GM19438 (cell line): ENCODE data around the gene ZC3H12A.

ENCODE experiments used
- ATAC-seq: cut with Tn5 transposase; IDR thresholded peaks from one replicate; pipeline ENCODE4 v1.9.1; 2021; ENCODE audit warnings: low read depth; ENCODE audit not compliant: unreplicated experiment

ZC3H12A gene

GRCh38 chr1:37477946-37478345 lies 3.6 kb downstream of the ZC3H12A start:
- no peak for ATAC-seq

- no peak for ATAC-seq
These were observed 4.1 kb downstream of the ZC3H12A start for GRCh38 chr1:37478451-37478881.

- ATAC-seq = no peak
These were observed 4.5 kb downstream of the ZC3H12A start for GRCh38 chr1:37478890-37479254.

GRCh38 chr1:37479255-37480124 lies 5.1 kb downstream of the ZC3H12A start:
- ATAC-seq = no peak

- no peak for ATAC-seq
These were observed 5.7 kb downstream of the ZC3H12A start for GRCh38 chr1:37480125-37480466.

GRCh38 chr1:37480581-37481288 lies 6.4 kb downstream of the ZC3H12A start:
- no peak for ATAC-seq

GRCh38 chr1:37481289-37482003 lies 7.1 kb downstream of the ZC3H12A start:
- no peak for ATAC-seq

GRCh38 chr1:37482004-37482785 lies 7.8 kb downstream of the ZC3H12A start:
- ATAC-seq = no peak

GRCh38 chr1:37482796-37483744 lies 8.7 kb downstream of the ZC3H12A start:
- no peak for ATAC-seq

GRCh38 chr1:37483785-37484184 lies 9.4 kb downstream of the ZC3H12A start:
- ATAC-seq = no peak

- no peak for ATAC-seq
These were observed 10.1 kb downstream of the ZC3H12A start for GRCh38 chr1:37484325-37485051.

GRCh38 chr1:37485902-37486679 lies 11.7 kb downstream of the ZC3H12A start:
- no peak for ATAC-seq

- ATAC-seq = no peak
These were observed 12.6 kb downstream of the ZC3H12A start for GRCh38 chr1:37486680-37487618.

- no peak for ATAC-seq
These were observed 13.2 kb downstream of the ZC3H12A start for GRCh38 chr1:37487619-37487984.

GRCh38 chr1:37493336-37494098 lies 19.1 kb downstream of the ZC3H12A start:
- no peak for ATAC-seq

GRCh38 chr1:37495875-37496274 lies 21.5 kb downstream of the ZC3H12A start:
- ATAC-seq = no peak
